Stimulated activated CD8-positive, alpha-beta memory T cell treated with anti-CD3 and anti-CD28 coated beads, Interleukin-2, amount 100 ng/mL, for 48 hours (primary cell): ENCODE results near the gene GRB10.
A peak's percentile ranks its signal among the peaks of the same experiment; 100 is the strongest.

Experiments
- DNase-seq, 2 donors: peaks; one replicate each; pipeline ENCODE4 v3.0.0-alpha.2; 2020; ENCODE audit warnings: low read depth in 2 of 2

Gene GRB10

GRCh38 chr7:50782375-50783208, at the start of gene GRB10:
TSS of gene GRB10 (minus strand) at chr7:50782896. CDS start at chr7:50732322, 50,574 bp downstream.
- DNase-seq: no peak

GRCh38 chr7:50828801-50829200, 46.1 kb upstream of the GRB10 start:
- no peak for DNase-seq

- DNase-seq: no peak
These were observed 45.4 kb upstream of the GRB10 start for GRCh38 chr7:50828116-50828515.

GRCh38 chr7:50827281-50827680, 44.6 kb upstream of the GRB10 start:
- DNase-seq: no peak

GRCh38 chr7:50826371-50827172, 43.9 kb upstream of the GRB10 start:
- peak; percentile 12 to 18 for DNase-seq

- no peak for DNase-seq
These were observed 42.8 kb upstream of the GRB10 start for GRCh38 chr7:50825465-50825864.

- DNase-seq: no peak
These were observed 42.2 kb upstream of the GRB10 start for GRCh38 chr7:50824882-50825281.

- no peak for DNase-seq
These were observed 40.0 kb upstream of the GRB10 start for GRCh38 chr7:50822706-50823105.

- DNase-seq: no peak
These were observed 39.4 kb upstream of the GRB10 start for GRCh38 chr7:50822110-50822509.

- no peak for DNase-seq
These were observed 38.8 kb upstream of the GRB10 start for GRCh38 chr7:50821457-50822008.

GRCh38 chr7:50818324-50818723, 35.6 kb upstream of the GRB10 start:
- DNase-seq: no peak

- DNase-seq: no peak
These were observed 34.9 kb upstream of the GRB10 start for GRCh38 chr7:50817561-50817960.

GRCh38 chr7:50815138-50815537, 32.4 kb upstream of the GRB10 start:
- no peak for DNase-seq

GRCh38 chr7:50814166-50814565, 31.5 kb upstream of the GRB10 start:
- no peak for DNase-seq

- DNase-seq: no peak
These were observed 30.3 kb upstream of the GRB10 start for GRCh38 chr7:50812841-50813475.

- DNase-seq: no peak
These were observed 29.4 kb upstream of the GRB10 start for GRCh38 chr7:50812094-50812493.

GRCh38 chr7:50808282-50808888, 25.7 kb upstream of the GRB10 start:
- no peak for DNase-seq

- DNase-seq: no peak
These were observed 24.5 kb upstream of the GRB10 start for GRCh38 chr7:50807026-50807730.

- DNase-seq: no peak
These were observed 23.4 kb upstream of the GRB10 start for GRCh38 chr7:50806143-50806542.

- no peak for DNase-seq
These were observed 22.9 kb upstream of the GRB10 start for GRCh38 chr7:50805447-50806125.
